ENCODE results near the gene KCNIP1.

GRCh38 chr5:170721681-170722080 lies 217.9 kb downstream of the KCNIP1 start:
- no peak for TF ChIP-seq CTCF (IDR thresholded peaks at IDR 0.05)
- TF ChIP-seq EP300 (IDR thresholded peaks at IDR 0.05): no peak

Measured in tibial nerve (tissue), 4 donors.